Muscle layer of colon (tissue), 2 donors: ENCODE measurements around the gene KLHL5.

Experiments
- H3K27ac ChIP-seq: one replicate; pipeline ENCODE4 v1.7.0; 2013; ENCODE audit warnings: low read depth, mild to moderate bottlenecking, low read length, moderate library complexity
- H3K27me3 ChIP-seq, 2 donors: one replicate each; pipeline ENCODE4 v1.7.0; 2013; ENCODE audit warnings: low read length in 2 of 2, mild to moderate bottlenecking in 2 of 2; ENCODE audit not compliant: insufficient read depth in 2 of 2, control insufficient read depth in 1 of 2
- H3K36me3 ChIP-seq: one replicate; pipeline ENCODE4 v1.7.0; 2013; ENCODE audit warnings: mild to moderate bottlenecking, low read length; ENCODE audit not compliant: insufficient read depth
- H3K4me1 ChIP-seq: one replicate; pipeline ENCODE4 v1.7.0; 2013; ENCODE audit warnings: mild to moderate bottlenecking, low read length; ENCODE audit not compliant: insufficient read depth
- H3K4me3 ChIP-seq, 2 donors: one replicate each; pipeline ENCODE4 v1.7.0; 2013; ENCODE audit warnings: low read length in 2 of 2, low read depth in 1 of 2, mild to moderate bottlenecking in 1 of 2, moderate library complexity in 1 of 2
- H3K9ac ChIP-seq: one replicate; pipeline ENCODE4 v1.7.0; 2013; ENCODE audit warnings: low read length
- H3K9me3 ChIP-seq: one replicate; pipeline ENCODE4 v1.7.0; 2013; ENCODE audit warnings: mild to moderate bottlenecking, low read length
- donor health status: abdominal sarcoma.
- donor health status: Adenocarcinoma of cecum.

The KLHL5 gene, protein sequence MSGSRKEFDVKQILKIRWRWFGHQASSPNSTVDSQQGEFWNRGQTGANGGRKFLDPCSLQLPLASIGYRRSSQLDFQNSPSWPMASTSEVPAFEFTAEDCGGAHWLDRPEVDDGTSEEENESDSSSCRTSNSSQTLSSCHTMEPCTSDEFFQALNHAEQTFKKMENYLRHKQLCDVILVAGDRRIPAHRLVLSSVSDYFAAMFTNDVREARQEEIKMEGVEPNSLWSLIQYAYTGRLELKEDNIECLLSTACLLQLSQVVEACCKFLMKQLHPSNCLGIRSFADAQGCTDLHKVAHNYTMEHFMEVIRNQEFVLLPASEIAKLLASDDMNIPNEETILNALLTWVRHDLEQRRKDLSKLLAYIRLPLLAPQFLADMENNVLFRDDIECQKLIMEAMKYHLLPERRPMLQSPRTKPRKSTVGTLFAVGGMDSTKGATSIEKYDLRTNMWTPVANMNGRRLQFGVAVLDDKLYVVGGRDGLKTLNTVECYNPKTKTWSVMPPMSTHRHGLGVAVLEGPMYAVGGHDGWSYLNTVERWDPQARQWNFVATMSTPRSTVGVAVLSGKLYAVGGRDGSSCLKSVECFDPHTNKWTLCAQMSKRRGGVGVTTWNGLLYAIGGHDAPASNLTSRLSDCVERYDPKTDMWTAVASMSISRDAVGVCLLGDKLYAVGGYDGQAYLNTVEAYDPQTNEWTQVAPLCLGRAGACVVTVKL

DNA sequence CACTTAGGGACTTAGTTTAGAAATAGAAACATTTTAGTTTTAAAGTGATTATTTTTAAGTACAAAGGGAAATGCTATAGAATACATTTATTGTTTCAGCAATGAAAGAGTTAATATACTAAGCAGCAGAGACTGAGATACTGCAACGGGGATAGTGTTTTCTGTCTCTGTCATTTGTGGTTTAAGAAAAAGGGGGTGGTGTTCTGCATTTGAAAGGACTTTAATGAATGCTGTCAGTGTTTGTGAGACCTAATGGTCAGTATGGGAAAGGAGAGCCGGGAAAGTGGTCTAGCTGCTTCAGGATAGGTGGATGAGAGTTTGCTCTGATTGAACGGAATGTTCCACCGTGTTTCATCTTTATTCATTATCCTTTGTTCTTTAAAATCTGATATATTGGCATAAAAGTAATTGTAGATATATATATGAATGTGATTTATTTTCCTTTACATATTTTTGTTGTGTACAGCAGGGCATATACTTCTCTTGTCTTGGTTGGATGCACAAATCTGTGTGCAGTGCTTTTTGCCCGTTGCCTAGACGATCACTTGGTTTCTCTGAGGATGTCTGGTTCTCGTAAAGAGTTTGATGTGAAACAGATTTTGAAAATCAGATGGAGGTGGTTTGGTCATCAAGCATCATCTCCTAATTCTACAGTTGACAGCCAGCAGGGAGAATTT lies at the start of gene KLHL5:
Gene KLHL5, plus strand, starts transcription at position 139 of the 676 bp plus-strand sequence. Its CDS starts 421 bp downstream, at position 560.
- no peak within 1 kb of the TSS for H3K4me3 ChIP-seq
- H3K27ac ChIP-seq = no peak within 1 kb of the TSS
- H3K9me3 ChIP-seq = no peaks in the 10 kb centered on the region
- peaks cover 13% of the 10 kb centered on the region for H3K4me1 ChIP-seq
- no peaks in the 10 kb centered on the region for H3K36me3 ChIP-seq
- no peak within 1 kb of the TSS for H3K9ac ChIP-seq
- no peaks in the 10 kb centered on the region for H3K27me3 ChIP-seq

DNA sequence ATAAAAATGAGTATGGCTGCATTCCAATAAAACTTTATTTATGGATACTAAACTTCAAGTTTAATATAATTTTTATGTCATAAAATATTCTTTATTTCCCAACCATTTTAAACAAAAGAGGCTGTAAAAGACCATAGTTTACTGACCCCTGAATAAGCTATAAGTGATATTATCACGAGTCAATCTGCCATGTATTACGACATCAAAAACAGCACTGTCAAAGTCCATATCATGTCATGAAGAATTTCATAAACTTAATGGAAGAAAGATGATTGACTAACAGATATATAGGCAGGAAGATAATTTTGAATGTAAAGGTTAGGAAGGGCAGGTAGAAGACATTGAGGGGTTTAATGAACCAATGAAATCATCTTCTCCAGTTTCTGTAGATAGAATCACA lies 48.0 kb upstream of the KLHL5 start:
- no peak overlapping the region for H3K4me3 ChIP-seq
- H3K4me1 ChIP-seq = no peaks in the 10 kb centered on the region
- no peak overlapping the region for H3K9ac ChIP-seq
- H3K27me3 ChIP-seq = no peaks in the 10 kb centered on the region
- H3K9me3 ChIP-seq = no peaks in the 10 kb centered on the region
- H3K27ac ChIP-seq = no peak overlapping the region
- no peaks in the 10 kb centered on the region for H3K36me3 ChIP-seq

DNA sequence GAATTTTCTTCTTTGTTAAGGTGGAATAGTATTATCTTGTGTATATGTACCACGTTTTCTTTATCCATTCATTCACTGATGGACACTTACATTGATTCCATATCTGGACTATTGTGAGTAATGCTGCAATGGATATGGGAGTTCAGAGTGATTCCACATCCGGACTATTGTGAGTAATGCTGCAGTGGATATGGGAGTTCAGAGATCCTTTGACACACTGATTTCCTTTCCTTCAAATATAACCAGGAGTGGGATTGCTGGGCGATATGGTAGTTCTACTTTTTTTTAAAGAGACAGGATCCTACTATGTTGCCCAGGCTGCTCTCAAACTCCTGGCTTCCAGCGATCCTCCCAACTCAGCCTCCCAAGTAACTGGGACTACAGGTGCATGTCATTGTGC lies 41.9 kb upstream of the KLHL5 start:
- no peak overlapping the region for H3K9ac ChIP-seq
- H3K36me3 ChIP-seq = no peaks in the 10 kb centered on the region
- H3K9me3 ChIP-seq = no peaks in the 10 kb centered on the region
- H3K27ac ChIP-seq = no peak overlapping the region
- H3K27me3 ChIP-seq = no peaks in the 10 kb centered on the region
- no peak overlapping the region for H3K4me3 ChIP-seq
- no peaks in the 10 kb centered on the region for H3K4me1 ChIP-seq

DNA sequence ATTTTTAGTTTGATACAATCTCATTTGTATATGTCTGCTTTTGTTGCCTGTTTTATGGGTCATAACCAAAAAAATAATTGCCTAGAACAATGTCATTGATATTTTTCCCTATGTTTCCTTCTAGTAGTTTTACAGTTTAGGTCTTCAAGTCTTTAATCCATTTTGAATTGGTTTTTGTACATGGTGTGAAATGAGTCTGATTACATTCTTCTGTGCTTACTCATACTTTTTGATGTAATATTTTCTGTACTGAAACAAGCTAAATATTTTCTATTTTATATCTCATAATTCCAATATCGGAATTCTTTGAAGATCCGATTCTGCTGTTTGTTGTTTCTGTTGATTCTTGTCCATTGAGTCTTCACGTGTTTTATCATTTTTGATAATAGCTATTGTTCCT lies 40.4 kb upstream of the KLHL5 start:
- Histone ChIP-seq H3K9ac (no peak overlapping the region), H3K27me3 (no peaks in the 10 kb centered on the region), H3K4me3 (no peak overlapping the region), H3K9me3 (no peaks in the 10 kb centered on the region), H3K27ac (no peak overlapping the region), H3K36me3 (no peaks in the 10 kb centered on the region), H3K4me1 (no peaks in the 10 kb centered on the region)

DNA sequence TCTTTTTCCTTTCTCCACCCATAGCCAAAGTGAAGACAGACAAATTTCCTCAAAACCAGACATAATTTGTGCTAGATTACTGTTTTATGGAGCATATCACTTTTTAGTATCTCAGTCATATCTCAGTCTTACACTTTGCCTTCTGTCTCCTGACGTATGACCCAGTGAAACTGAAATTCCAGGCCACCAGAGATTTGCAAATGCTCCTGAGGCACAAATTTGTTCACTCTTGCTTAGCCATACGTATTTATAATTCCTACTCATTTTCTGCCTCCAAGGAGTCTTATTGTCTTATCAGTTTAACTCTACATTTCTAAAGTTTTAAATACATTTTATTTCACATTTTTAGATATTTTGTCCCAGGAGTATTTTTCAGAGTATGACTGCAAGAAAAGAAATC lies 39.8 kb upstream of the KLHL5 start:
- Histone ChIP-seq H3K9ac (no peak overlapping the region), H3K4me3 (no peak overlapping the region), H3K27me3 (no peaks in the 10 kb centered on the region), H3K9me3 (no peaks in the 10 kb centered on the region), H3K27ac (no peak overlapping the region), H3K36me3 (no peaks in the 10 kb centered on the region), H3K4me1 (no peaks in the 10 kb centered on the region)

DNA sequence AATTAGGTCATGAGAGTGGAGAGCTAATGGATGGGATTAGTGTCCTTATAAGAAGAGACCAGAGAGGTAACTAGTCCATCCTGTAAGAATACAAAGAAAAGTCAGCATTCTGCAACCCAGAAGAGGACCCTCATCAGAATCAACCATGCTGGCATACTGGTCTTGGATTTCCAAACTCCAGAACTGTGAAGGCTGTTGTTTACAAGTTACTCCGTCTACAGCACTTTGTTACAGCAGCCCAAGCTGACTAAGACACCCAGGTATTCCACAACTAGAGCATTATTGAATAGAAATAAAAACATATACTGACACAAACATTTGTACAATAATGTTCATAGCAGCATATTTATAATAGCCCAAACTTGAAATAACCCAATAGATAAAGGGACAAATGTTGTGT lies 39.0 kb upstream of the KLHL5 start:
- Histone ChIP-seq H3K36me3 (no peaks in the 10 kb centered on the region), H3K9ac (no peak overlapping the region), H3K4me1 (no peaks in the 10 kb centered on the region), H3K27me3 (no peaks in the 10 kb centered on the region), H3K9me3 (no peaks in the 10 kb centered on the region), H3K27ac (no peak overlapping the region), H3K4me3 (no peak overlapping the region)

DNA sequence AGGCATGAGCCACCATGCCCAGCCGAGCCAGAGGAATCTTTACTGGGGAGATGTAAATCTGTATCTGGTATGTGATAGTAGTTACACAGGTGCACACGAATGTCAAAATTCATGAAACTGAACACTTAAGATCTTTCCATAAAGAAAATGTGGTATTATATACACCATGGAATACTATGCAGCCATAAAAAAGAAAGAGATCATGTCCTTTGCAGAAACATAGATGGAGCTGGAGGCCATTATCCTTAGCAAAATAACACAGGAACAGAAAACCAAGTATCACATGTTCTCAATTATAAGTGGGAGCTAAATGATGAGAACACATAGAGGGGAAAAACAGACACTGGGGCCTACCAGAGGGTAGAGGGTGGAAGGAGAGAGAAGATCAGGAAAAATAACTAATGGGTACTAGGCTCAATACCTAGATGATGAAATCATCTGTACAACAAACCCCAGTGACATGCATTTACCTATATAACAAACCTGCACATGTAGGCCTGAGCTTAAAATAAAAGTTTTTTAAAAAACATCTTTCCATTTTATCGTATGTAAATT lies 37.6 kb upstream of the KLHL5 start:
- no peaks in the 10 kb centered on the region for H3K27me3 ChIP-seq
- no peak overlapping the region for H3K27ac ChIP-seq
- no peak overlapping the region for H3K9ac ChIP-seq
- no peaks in the 10 kb centered on the region for H3K4me1 ChIP-seq
- H3K36me3 ChIP-seq = no peaks in the 10 kb centered on the region
- no peaks in the 10 kb centered on the region for H3K9me3 ChIP-seq
- no peak overlapping the region for H3K4me3 ChIP-seq

DNA sequence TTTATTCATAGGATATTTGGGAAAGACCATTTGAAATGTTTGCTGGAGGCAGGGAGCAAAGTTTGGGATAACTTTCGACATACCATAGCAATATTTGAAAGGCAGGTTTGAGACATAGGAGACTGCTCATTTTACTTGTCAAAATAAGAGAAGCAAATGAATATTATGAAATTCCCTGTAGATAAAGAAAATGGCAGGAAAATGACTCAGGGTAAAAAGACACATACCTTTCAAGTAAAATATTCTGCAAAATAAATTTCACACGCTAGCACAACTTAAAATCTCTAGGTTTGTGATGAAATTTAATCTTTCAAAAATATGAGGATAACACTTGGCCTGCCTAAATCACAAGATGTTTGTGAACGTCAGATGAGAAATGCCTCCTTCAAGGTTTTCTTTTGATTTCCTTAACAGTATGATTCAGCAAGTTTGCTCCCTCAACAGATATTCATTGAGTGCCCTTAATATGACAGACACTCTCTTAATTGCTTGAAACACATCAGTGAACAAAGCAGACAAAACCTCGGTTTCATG lies 36.4 kb upstream of the KLHL5 start:
- H3K9ac ChIP-seq = no peak overlapping the region
- no peaks in the 10 kb centered on the region for H3K9me3 ChIP-seq
- H3K4me1 ChIP-seq = no peaks in the 10 kb centered on the region
- no peaks in the 10 kb centered on the region for H3K27me3 ChIP-seq
- H3K27ac ChIP-seq = no peak overlapping the region
- no peaks in the 10 kb centered on the region for H3K36me3 ChIP-seq
- H3K4me3 ChIP-seq = no peak overlapping the region

DNA sequence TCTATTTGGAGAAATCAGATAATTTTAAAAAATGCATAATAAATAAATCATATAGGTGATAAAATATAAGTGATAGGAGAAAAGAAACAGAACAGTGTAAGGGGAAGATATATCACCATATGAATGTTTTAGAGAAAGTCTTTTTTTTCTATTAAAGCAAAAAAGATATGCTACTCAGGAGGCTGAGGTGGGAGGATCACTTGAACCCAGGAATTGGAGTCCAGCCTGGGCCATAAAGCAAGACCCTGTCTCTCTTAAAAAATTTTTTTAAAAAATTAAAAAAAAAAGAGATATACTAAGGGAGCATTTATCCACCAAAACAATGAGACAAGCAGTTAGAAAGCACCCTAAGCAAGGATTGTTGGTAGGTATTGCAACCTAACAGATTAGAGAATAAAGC lies 35.9 kb upstream of the KLHL5 start:
- no peak overlapping the region for H3K4me3 ChIP-seq
- no peaks in the 10 kb centered on the region for H3K4me1 ChIP-seq
- no peaks in the 10 kb centered on the region for H3K9me3 ChIP-seq
- no peak overlapping the region for H3K27ac ChIP-seq
- no peaks in the 10 kb centered on the region for H3K27me3 ChIP-seq
- H3K9ac ChIP-seq = no peak overlapping the region
- no peaks in the 10 kb centered on the region for H3K36me3 ChIP-seq

DNA sequence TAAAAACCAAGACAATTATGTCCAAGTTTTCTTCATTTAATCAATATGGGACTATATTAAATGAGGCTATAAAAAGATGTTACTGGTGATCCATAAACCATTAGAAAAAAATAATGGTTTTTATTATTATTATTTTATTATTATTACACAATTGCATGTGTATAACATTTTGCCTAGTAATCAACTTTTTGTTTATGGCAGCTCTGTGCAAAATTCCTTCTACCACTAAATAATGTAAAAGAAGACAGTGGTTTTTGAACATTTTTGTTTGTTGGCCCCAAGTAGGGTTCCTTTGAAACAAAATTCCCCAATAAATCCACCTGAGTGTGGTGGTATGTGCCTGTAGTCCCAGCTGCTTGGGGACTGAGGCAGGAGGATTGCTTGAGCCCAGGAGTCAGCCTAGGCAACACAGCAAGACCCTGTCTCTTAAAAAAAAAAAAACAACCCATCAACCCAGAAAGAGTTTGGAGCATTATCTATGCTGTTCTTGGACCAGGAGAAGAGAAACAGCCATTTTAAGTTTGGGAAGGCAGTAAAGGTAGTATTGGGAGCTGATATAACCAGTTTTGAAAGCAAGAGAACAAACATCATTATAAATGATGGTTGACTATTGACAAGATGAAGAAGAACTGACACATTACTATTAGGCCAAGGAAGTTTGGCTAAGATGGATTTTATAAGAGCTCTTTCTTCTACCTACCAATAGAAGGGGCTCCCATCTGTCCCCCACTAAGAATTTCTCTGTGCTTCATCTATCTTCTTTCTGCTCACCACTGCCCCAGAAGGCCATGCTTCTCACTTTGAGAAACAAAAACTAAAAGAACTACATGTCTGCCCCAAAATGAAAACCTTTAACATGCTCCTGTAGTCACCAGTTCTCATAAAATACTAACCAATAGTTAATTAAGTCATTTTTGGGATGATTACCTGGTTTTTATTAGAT lies 32.0 kb upstream of the KLHL5 start:
- Histone ChIP-seq H3K36me3 (no peaks in the 10 kb centered on the region), H3K4me1 (no peaks in the 10 kb centered on the region), H3K9ac (no peak overlapping the region), H3K27ac (no peak overlapping the region), H3K4me3 (no peak overlapping the region), H3K9me3 (no peaks in the 10 kb centered on the region), H3K27me3 (no peaks in the 10 kb centered on the region)
